ENCODE measurements around the gene GDPD5.
A peak's percentile ranks its signal among the peaks of the same experiment; 100 is the strongest.

GDPD5 gene

GRCh38 chr11:75402002-75402773 lies 123.6 kb downstream of the GDPD5 start:
- peak overlapping the region; percentile 36 for H3K27ac ChIP-seq (ENCODE audit: low read depth, low read length)

GRCh38 chr11:75400146-75400865 lies 125.4 kb downstream of the GDPD5 start:
- peak overlapping the region; percentile 98 for H3K4me3 ChIP-seq (ENCODE audit: low read depth, low read length)
- peak overlapping the region; percentile 92 for H3K27ac ChIP-seq (ENCODE audit: low read depth, low read length)
- peaks cover 51% of the 10 kb centered on the region for H3K36me3 ChIP-seq (ENCODE audit: control insufficient read depth, insufficient read depth, low read length)
- peak overlapping the region; percentile 99 for H3K9ac ChIP-seq (ENCODE audit: low read depth, low read length)
- H3K9me3 ChIP-seq (ENCODE audit: control insufficient read depth, insufficient read depth, low read length), result no peaks in the 10 kb centered on the region
- peaks cover 9% of the 10 kb centered on the region for H3K4me1 ChIP-seq (ENCODE audit: control insufficient read depth, insufficient read depth, low read length)
- H3K27me3 ChIP-seq (ENCODE audit: control insufficient read depth, insufficient read depth, low read length), result no peaks in the 10 kb centered on the region

More at GRCh38 chr11:75402002-75402773, 123.6 kb downstream of the GDPD5 start:
- peaks cover 70% of the 10 kb centered on the region for H3K36me3 ChIP-seq (ENCODE audit: control insufficient read depth, insufficient read depth, low read length)
- H3K9me3 ChIP-seq (ENCODE audit: control insufficient read depth, insufficient read depth, low read length), result no peaks in the 10 kb centered on the region
- no peaks in the 10 kb centered on the region for H3K27me3 ChIP-seq (ENCODE audit: control insufficient read depth, insufficient read depth, low read length)
- peaks cover 9% of the 10 kb centered on the region for H3K4me1 ChIP-seq (ENCODE audit: control insufficient read depth, insufficient read depth, low read length)
- peak overlapping the region; percentile 98; the same call in 1 of the 2 replicates for H3K4me3 ChIP-seq (ENCODE audit: low read depth, low read length)
- no peak overlapping the region; the same call in 1 of the 2 replicates for H3K9ac ChIP-seq (ENCODE audit: low read depth, low read length)

DNA sequence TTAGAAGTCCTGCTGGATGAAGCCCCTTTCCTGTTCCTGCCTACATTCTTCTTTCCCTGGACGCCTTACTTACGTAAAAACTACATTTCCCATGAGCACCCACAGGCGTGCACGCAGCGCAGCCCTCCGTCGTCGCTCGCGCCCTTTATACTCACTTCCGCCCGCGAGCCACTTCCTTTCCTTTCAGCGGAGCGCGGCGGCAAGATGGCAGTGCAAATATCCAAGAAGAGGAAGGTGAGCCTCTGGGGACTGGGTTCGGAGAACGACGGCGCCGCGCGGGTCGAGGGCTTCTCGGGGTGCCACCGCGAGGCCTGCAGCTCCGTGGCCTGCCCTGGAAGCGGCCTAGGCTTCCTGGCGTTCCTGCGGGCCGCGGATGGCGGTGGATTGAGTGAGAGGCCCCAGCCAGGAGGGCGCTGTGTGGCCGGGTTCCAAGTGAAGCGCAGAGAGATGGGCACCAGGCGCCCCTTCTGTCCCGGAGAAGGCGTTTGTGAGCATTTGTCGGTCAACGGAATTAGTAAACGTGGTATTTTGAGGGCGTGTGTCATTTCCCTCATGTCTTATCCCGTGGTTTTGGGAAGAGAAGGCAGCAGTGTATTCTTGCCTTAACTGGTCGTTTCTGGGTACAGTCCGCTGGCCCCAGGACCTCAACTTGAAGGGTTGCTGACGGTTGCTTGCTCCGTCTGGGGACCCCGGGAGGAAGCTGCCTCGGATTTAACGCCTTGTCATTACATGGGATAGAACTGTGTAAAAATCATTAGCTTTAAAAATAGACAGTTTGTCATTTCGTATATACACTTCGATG lies 126.2 kb downstream of the GDPD5 start, which contains the start of gene RPS3:
Gene RPS3 (plus strand): TSS at position 175 of the 802 bp plus-strand sequence. CDS start 30 bp downstream, at position 205.
- H3K9me3 ChIP-seq (ENCODE audit: control insufficient read depth, insufficient read depth, low read length), result no peaks in the 10 kb centered on the region
- H3K4me1 ChIP-seq (ENCODE audit: control insufficient read depth, insufficient read depth, low read length), result peaks cover 9% of the 10 kb centered on the region
- H3K27ac ChIP-seq (ENCODE audit: low read depth, low read length), result peak within 1 kb of the TSS; percentile 92
- peak within 1 kb of the TSS; percentile 99 for H3K9ac ChIP-seq (ENCODE audit: low read depth, low read length)
- H3K4me3 ChIP-seq (ENCODE audit: low read depth, low read length), result peak within 1 kb of the TSS; percentile 98
- no peaks in the 10 kb centered on the region for H3K27me3 ChIP-seq (ENCODE audit: control insufficient read depth, insufficient read depth, low read length)
- peaks cover 44% of the 10 kb centered on the region for H3K36me3 ChIP-seq (ENCODE audit: control insufficient read depth, insufficient read depth, low read length)

GRCh38 chr11:75398906-75399305 lies 126.8 kb downstream of the GDPD5 start:
- H3K27me3 ChIP-seq (ENCODE audit: control insufficient read depth, insufficient read depth, low read length), result no peaks in the 10 kb centered on the region
- H3K27ac ChIP-seq (ENCODE audit: low read depth, low read length), result no peak overlapping the region
- H3K4me1 ChIP-seq (ENCODE audit: control insufficient read depth, insufficient read depth, low read length), result peaks cover 9% of the 10 kb centered on the region
- peaks cover 37% of the 10 kb centered on the region for H3K36me3 ChIP-seq (ENCODE audit: control insufficient read depth, insufficient read depth, low read length)
- peak overlapping the region; percentile 98; the same call in 1 of the 2 replicates for H3K4me3 ChIP-seq (ENCODE audit: low read depth, low read length)
- H3K9me3 ChIP-seq (ENCODE audit: control insufficient read depth, insufficient read depth, low read length), result no peaks in the 10 kb centered on the region
- H3K9ac ChIP-seq (ENCODE audit: low read depth, low read length), result no peak overlapping the region

- Histone ChIP-seq H3K27ac (ENCODE audit: low read depth, low read length) (no peak overlapping the region), H3K27me3 (ENCODE audit: control insufficient read depth, insufficient read depth, low read length) (no peaks in the 10 kb centered on the region), H3K9me3 (ENCODE audit: control insufficient read depth, insufficient read depth, low read length) (no peaks in the 10 kb centered on the region), H3K9ac (ENCODE audit: low read depth, low read length) (no peak overlapping the region), H3K36me3 (ENCODE audit: control insufficient read depth, insufficient read depth, low read length) (no peaks in the 10 kb centered on the region), H3K4me3 (ENCODE audit: low read depth, low read length) (no peak overlapping the region), H3K4me1 (ENCODE audit: control insufficient read depth, insufficient read depth, low read length) (peaks cover 2% of the 10 kb centered on the region; the same call in 1 of the 2 replicates)
These were observed 131.5 kb downstream of the GDPD5 start for GRCh38 chr11:75394085-75394840.

- Histone ChIP-seq H3K36me3 (ENCODE audit: control insufficient read depth, insufficient read depth, low read length) (no peaks in the 10 kb centered on the region), H3K27ac (ENCODE audit: low read depth, low read length) (no peak overlapping the region), H3K4me1 (ENCODE audit: control insufficient read depth, insufficient read depth, low read length) (peaks cover 4% of the 10 kb centered on the region), H3K27me3 (ENCODE audit: control insufficient read depth, insufficient read depth, low read length) (no peaks in the 10 kb centered on the region), H3K9ac (ENCODE audit: low read depth, low read length) (no peak overlapping the region), H3K9me3 (ENCODE audit: control insufficient read depth, insufficient read depth, low read length) (no peaks in the 10 kb centered on the region), H3K4me3 (ENCODE audit: low read depth, low read length) (no peak overlapping the region)
These were observed 135.8 kb downstream of the GDPD5 start for GRCh38 chr11:75389925-75390324.

GRCh38 chr11:75389276-75389605 lies 136.5 kb downstream of the GDPD5 start:
- H3K4me1 ChIP-seq (ENCODE audit: control insufficient read depth, insufficient read depth, low read length), result peaks cover 4% of the 10 kb centered on the region
- H3K27ac ChIP-seq (ENCODE audit: low read depth, low read length), result no peak overlapping the region
- no peak overlapping the region for H3K4me3 ChIP-seq (ENCODE audit: low read depth, low read length)

DNA sequence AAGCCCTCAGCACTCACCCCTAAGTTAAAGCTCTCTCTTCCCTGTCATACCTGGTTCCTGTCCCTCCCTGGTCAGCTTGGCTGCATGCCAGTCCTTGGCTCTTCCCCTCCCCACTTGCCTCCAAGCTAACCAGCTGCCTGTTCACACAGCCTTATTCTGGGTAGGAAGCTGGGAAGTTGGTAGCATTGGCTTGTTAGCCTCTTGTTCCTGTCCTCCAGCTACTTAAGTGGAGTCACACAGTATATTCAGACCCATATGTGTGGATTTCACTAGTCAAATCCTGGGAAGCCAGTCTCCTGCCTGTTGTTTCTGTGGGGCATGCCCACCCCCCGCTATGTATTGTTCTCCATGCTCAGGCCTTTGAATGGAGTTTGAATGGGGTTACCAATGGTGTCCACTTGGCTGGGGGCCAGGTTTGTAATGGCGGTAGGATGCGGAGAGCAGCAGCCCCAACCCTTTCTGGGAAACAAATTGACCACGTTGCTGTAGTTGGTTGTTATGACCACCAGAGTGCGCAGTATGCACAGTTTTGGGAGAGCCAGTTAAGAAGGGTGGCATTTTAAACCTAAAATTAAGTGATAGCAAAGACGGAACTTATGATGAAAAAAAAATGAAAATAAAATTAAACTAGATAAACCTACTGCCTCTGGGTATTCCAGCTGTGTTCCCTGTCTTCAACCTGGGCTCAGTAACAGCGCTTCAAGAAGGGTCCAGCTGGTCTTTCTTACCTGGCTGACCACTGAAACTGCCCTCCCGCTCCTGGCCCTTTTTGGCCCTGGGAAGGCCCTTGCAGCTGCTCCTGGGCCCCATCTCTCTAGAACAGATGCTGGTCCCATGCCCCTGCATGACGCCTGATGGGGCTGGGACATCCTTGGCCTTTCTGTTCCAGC lies 137.1 kb downstream of the GDPD5 start:
- no peaks in the 10 kb centered on the region for H3K9me3 ChIP-seq (ENCODE audit: control insufficient read depth, insufficient read depth, low read length)
- H3K9ac ChIP-seq (ENCODE audit: low read depth, low read length), result no peak overlapping the region
- H3K4me1 ChIP-seq (ENCODE audit: control insufficient read depth, insufficient read depth, low read length), result peaks cover 4% of the 10 kb centered on the region
- H3K27ac ChIP-seq (ENCODE audit: low read depth, low read length), result peak overlapping the region; percentile 9
- peak overlapping the region; percentile 32 for H3K4me3 ChIP-seq (ENCODE audit: low read depth, low read length)
- no peaks in the 10 kb centered on the region for H3K27me3 ChIP-seq (ENCODE audit: control insufficient read depth, insufficient read depth, low read length)
- H3K36me3 ChIP-seq (ENCODE audit: control insufficient read depth, insufficient read depth, low read length), result no peaks in the 10 kb centered on the region

More at GRCh38 chr11:75389276-75389605, 136.5 kb downstream of the GDPD5 start:
- no peaks in the 10 kb centered on the region for H3K9me3 ChIP-seq (ENCODE audit: control insufficient read depth, insufficient read depth, low read length)
- H3K36me3 ChIP-seq (ENCODE audit: control insufficient read depth, insufficient read depth, low read length), result no peaks in the 10 kb centered on the region
- H3K9ac ChIP-seq (ENCODE audit: low read depth, low read length), result no peak overlapping the region
- H3K27me3 ChIP-seq (ENCODE audit: control insufficient read depth, insufficient read depth, low read length), result no peaks in the 10 kb centered on the region

DNA sequence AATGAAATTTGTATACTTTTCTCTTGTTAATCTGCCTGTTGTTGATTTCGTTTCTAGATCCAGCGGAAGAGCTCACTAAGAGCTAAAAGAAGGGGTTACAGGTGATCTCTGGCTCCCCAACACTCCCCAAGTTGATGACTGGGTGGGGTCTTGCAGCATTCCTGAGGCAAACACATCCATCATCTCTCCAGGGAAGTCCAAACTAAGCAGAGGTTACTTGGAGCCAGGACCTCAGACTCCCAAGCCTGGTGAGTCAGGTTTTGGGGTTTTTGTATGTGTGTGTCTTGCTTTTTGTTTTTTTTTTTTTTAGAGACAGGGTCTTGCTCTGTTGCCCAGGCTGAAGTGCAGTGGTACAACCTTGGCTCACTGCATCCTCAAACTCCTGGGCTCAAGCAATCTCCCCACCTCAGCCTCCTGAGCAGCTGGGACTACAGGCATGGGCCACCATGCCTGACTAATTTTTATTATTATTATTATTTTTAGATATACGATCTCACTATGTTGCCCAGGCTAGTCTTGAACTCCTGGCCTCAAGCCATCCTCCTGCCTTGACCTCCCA lies 137.9 kb downstream of the GDPD5 start:
- H3K27ac ChIP-seq (ENCODE audit: low read depth, low read length), result no peak overlapping the region
- no peak overlapping the region for H3K9ac ChIP-seq (ENCODE audit: low read depth, low read length)
- no peaks in the 10 kb centered on the region for H3K36me3 ChIP-seq (ENCODE audit: control insufficient read depth, insufficient read depth, low read length)
- no peaks in the 10 kb centered on the region for H3K27me3 ChIP-seq (ENCODE audit: control insufficient read depth, insufficient read depth, low read length)
- peaks cover 4% of the 10 kb centered on the region for H3K4me1 ChIP-seq (ENCODE audit: control insufficient read depth, insufficient read depth, low read length)
- no peak overlapping the region for H3K4me3 ChIP-seq (ENCODE audit: low read depth, low read length)
- H3K9me3 ChIP-seq (ENCODE audit: control insufficient read depth, insufficient read depth, low read length), result no peaks in the 10 kb centered on the region
